Spleen (tissue), 3 donors: Measurements from ENCODE around the gene CNP.

ENCODE experiments used
- POLR2A ChIP-seq, 3 donors: fragments of 450-650 bp; IDR thresholded peaks; one replicate each; pipeline ENCODE4 v1.5.1; 2017; ENCODE audit warnings: antibody characterized with exemption in 3 of 3, mild to moderate bottlenecking in 1 of 3
- POLR2AphosphoS5 ChIP-seq, 3 donors: sonication (generic); formaldehyde crosslinking; IDR thresholded peaks; one replicate each; pipeline ENCODE4 v1.5.1; 2017; ENCODE audit warnings: antibody characterized with exemption in 3 of 3

DNA sequence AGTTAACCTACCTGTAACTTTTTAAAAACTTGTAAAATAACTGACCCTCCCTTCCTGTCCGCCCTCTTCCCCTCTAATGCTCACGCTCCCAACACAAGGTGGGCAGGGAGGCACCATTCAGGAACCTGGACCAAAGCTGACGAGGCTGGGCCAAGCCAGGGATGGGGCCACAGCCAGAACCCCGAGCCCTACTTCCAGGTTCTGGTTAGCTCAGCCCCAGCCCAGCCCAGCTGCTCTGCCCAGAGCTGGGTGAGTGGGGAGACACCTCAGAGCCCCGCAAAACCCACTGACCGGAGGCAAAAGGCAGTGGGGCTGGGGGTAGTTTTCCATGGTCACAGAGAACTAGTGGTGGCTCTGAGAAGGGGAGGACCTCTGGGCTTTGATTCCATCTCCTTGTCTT, 7.4 kb downstream of the CNP start:
- TF ChIP-seq POLR2A (IDR thresholded peaks at IDR 0.05) (no peak), POLR2AphosphoS5 (IDR thresholded peaks at IDR 0.05) (no peak)
